HG02840 (cell line): ENCODE results near the gene MYO5A.
"Not testable (repeated sequence)": the region's sequence is repeated elsewhere in the genome, so short reads cannot be mapped to it uniquely, and the experiment has no call there.

Source experiments
- ATAC-seq: cut with Tn5 transposase; IDR thresholded peaks from one replicate; pipeline ENCODE4 v1.9.1; 2021; ENCODE audit warnings: mild to moderate bottlenecking, moderate library complexity, moderate number of reproducible peaks; ENCODE audit not compliant: unreplicated experiment, low FRiP score

The MYO5A gene

GRCh38 chr15:52528564-52529340 lies at the start of gene MYO5A:
Gene MYO5A, minus strand, starts transcription at chr15:52528880. Its CDS starts 74 bp downstream, at chr15:52528806.
- ATAC-seq: peak; percentile 78

- ATAC-seq: no peak
These were observed 48.0 kb upstream of the MYO5A start for GRCh38 chr15:52576692-52577091.

DNA sequence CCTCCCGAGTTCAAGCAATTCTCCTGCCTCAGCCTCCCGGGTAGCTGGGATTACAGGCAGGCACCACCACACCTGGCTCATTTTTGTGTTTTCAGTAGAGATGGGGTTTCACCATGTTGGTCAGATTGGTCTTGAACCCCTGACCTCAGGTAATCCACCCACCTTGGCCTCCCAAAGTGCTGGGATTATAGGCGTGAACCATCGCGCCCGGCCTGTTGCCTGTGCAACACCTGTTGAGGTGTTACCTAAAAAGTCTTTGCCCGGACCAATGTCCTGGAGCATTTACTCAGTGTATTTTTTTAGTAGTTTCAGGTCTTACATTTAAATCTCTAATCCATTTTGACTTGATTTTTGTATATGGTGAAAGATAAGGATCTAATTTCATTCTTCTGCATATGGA lies 46.9 kb upstream of the MYO5A start:
- not testable (repeated sequence) for ATAC-seq

GRCh38 chr15:52575072-52575471 lies 46.4 kb upstream of the MYO5A start:
- ATAC-seq: no peak

GRCh38 chr15:52574623-52575022 lies 45.9 kb upstream of the MYO5A start:
- ATAC-seq: not testable (repeated sequence)

DNA sequence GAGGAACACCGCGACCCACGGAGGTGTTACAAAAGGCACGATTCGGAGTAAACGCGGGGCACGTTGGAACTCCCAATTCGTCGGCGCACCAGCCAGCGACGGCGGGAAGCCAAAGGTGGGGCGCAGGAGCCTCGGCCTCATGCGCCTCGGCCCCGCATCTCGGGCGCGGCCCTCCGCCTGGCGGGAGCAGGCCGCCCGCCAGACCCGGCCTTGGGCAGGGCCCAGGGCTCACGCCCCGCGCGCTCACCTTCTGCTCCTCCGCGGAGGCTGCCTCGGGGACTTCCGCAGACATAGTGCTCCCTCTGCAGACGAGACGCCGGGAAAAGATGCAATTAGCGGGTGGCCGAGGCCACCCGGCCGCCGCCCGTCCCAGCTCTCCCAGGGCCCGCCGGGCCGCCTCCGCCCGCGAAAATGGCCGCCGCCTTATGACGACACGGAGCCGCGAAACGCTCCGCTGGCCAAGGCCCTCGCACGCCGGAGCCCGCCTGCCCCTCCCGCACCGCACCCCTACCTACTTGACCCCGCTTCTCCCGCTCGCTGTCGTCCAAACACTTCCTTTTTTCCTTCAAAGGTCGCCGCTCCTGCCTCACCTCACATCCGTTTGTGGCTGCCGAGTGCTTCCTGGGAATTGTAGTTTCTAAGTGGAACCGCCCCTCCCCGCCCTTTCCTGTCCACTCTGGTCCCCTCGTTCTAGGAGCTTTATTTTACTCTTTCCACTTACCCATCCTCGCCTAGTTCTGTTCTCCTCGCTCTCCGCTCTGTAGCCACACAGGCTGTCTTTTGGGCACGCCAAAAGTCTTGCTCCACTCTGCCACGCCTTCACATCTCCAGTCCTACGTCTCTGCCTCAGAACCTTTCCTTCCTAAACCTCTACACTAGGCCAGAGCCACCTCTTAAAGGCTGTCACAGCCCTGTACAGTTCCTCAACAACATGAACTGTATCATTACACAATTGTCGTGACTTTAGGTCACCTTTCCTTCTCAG lies 40.2 kb upstream of the MYO5A start, which contains the start of gene ARPP19:
ARPP19 (minus strand) TSS at position 430 of the 985 bp plus-strand sequence; CDS start at position 292, 138 bp downstream.
- ATAC-seq: peak; percentile 72

DNA sequence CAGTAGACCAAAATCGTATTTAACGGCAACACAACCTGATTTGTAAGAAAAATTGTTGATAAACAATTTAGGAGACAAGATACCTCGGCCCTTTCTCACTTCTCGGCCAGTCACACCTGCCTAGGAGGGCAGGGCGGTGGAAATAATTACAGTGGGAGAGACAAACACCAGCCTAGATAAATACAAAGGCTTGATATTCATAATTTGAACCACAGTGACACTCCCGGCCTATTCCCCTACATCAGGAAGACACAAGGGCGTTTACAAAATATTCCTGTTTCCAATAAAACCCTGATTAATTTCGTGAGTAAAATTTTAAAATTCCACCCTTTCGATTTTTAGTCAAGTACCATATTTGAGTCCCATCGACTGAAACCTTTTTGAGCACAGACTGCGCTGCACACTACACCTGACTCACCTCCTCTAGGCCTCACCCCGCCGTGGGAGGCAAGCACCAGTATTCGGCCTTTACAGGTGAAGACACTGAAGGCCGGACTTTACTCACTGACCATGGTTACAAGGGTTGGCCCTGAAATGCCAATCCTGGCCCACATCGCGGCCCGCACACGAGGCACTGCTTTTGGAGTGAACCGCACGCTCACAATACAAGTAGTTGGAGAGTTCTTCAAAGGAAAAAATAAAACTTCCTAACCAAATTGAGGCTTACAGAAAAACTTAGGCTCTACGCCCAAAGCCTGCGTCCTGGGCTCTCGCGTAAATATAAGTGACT lies 39.4 kb upstream of the MYO5A start:
- no peak for ATAC-seq

- ATAC-seq: no peak
These were observed 38.2 kb upstream of the MYO5A start for GRCh38 chr15:52566889-52567288.

DNA sequence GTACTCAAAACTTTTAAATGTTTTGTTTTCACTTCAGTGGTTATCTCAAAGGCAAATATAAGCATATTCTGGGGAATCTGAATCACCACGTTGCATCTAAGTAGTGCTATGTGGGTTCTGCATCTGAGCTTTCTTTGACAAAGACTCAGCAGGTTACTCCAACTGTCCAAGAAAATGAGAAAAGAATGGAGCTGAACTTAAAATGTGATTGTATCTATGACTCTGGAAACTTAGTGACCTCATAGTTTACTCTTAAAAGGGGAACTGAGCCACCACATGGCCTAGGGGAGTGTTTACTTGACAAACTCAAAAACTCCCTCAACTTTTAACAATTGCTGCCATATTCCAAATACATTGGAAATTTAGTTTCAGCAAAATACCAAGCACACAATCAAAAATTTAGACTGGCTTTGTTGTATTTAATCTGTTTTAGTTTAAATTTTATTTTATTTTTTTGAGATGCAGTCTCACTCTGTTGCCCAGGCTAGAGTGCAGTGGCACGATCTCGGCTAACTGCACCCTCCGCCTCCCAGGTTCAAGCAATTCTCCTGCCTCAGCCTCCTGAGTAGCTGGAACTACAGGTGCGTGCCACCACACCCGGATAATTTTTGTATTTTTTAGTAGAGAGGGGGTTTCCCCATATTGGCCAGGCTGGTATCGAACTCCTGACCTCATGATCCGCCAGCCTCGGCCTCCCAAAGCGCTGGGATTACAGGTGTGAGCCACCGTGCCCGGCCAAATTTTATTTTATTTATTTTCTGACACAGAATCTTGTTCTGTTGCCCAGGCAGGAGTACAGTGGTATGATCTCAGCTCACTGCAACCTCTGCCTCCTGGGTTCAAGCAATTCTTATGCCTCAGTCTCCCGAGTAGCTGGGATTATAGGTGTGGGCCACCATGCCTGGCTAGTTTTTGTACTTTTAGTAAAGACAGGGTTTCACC lies 37.0 kb upstream of the MYO5A start:
- not testable (repeated sequence) for ATAC-seq

GRCh38 chr15:52563501-52564060 lies 34.9 kb upstream of the MYO5A start:
- ATAC-seq: no peak

- no peak for ATAC-seq
These were observed 30.9 kb upstream of the MYO5A start for GRCh38 chr15:52559575-52559974.

GRCh38 chr15:52559022-52559421 lies 30.3 kb upstream of the MYO5A start:
- no peak for ATAC-seq

GRCh38 chr15:52558196-52558595 lies 29.5 kb upstream of the MYO5A start:
- ATAC-seq: no peak

GRCh38 chr15:52557274-52557641 lies 28.6 kb upstream of the MYO5A start:
- no peak for ATAC-seq

DNA sequence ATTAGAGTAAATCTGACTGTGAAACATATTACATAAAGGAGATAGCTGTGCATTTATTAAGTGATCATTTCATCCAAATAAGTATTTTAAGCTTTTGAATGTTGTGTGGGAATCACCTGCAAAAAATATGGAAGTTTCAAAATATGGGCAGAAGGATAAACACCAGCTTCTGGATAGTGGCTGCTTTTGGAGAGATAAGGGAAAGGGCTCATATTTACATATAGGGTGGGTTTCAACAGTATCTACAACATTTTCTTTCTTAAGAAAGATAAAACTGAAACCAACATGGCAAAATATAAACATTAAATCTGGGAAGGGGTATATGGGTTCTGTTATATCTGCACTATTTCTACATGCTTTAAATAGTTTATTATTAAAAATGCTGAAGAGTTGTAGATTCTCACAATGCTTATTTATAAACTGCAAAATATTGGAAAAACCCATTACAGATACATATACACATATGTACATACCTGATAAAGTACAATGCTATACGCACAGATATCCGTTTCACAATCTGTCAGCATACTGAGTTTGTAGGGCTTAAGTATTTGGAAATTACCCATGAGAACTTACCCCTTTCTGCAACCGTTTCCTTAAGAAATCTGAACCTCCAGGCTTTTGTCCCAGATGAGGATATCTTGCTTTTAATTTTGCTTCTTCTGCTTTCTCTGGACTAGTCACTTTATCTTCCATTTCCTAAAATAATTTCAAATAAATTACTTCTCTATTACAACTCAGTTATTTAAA lies 28.0 kb upstream of the MYO5A start:
- ATAC-seq: no peak

GRCh38 chr15:52552303-52552702 lies 23.6 kb upstream of the MYO5A start:
- no peak for ATAC-seq

DNA sequence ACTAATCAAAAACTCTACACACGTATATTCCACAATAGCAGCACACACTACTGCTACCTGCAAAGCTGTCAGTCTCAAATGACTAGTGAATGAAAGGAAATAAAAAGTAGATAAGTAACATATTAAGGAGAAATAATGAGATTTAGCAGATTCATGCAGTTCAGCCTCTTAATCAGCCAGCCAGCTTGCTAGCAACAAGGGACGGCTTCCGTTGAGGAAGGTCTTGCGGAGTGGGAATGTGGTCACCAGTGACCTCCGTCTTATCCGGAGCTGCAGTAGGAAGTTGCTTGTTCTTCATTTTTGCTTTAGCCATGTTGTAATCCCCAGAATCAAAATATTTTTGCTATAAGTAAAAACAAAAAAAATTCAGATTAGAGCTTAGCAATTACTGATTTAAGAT lies 23.1 kb upstream of the MYO5A start:
- no peak for ATAC-seq

DNA sequence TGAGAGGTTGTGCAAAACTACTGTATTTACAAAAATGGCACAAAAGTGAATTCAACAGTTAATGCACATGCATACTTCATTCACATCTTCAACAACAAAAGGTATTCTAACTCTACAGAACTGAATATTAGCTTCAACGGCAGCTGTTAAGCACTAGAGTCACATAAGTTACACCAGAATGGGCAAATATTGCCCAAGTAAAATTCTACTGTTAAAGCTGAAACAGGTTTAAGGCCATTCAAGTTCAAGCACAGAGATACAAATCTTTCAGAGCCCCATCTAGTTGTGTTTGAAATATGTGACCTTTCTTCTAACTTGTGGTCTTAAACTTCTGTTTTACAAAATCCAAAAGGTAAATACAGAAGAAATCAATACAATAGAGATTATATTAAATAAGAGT lies 22.5 kb upstream of the MYO5A start:
- not testable (repeated sequence) for ATAC-seq
